ENCODE results near the gene DGKZ. TPM values are rescaled to one million over a fixed set of nuclear protein-coding genes. Genes with fewer than 3 reads are reported as not detected.

The DGKZ gene
- total RNA-seq, 1 donor from 2014 or later: 123 TPM

DNA sequence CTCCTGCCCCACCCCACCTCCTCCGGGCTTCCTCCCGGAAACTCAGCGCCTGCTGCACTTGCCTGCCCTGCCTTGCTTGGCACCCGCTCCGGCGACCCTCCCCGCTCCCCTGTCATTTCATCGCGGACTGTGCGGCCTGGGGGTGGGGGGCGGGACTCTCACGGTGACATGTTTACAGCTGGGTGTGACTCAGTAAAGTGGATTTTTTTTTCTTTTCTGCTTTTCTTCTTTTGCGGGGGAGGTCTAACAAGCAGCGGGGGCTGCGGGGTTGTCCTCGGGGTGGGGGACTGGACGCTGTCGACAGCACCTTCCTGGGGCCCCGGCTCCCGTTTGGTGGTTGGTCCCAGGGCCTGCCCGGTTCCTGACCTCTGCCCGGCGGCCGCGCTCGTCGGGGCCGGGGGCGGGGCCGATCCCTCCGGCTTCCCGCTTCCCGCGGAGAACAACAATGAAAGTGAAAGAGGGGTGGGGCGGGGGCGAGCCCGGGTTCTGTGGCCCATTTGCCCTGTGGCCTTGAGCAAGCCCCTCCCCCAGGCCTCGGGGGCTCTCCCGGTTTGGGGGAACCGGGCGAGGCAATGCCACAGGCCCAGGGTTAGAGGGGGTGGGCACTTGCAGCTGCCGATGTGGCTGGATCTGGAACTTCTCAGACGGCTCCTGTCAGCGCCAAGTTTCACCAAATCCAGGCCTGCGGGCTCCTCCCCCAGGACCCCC, 33.2 kb downstream of the DGKZ start:
- no peak for TF ChIP-seq CTCF (IDR thresholded peaks at IDR 0.05)
- H3K4me3 ChIP-seq: peak overlapping the region; percentile 71 to 84
- intact Hi-C loops (cut with DNase I): loop anchor here (10.0 kb wide), 1 partner anchor 234 kb away; the partner anchor contains the start of genes ATG13 and HARBI1
- DNase-seq (ENCODE audit: low spot score in 2 of 2): peak in 1 of 2 donors; percentile 77
- no peaks in the 10 kb centered on the region for H3K9me3 ChIP-seq
- H3K27me3 ChIP-seq: peaks cover 14% of the 10 kb centered on the region
- H3K36me3 ChIP-seq: peaks cover 17 to 21% of the 10 kb centered on the region in 2 donors
- H3K27ac ChIP-seq: peak overlapping the region; percentile 28 to 52
- H3K4me1 ChIP-seq: peaks cover 5 to 7% of the 10 kb centered on the region in 2 donors

- DNase-seq (ENCODE audit: low spot score in 2 of 2): no peak
- intact Hi-C loops (cut with DNase I): loop anchor here (10.0 kb wide), 1 partner anchor 234 kb away; the partner anchor contains the start of genes ATG13 and HARBI1
- H3K27me3 ChIP-seq: peaks cover 14% of the 10 kb centered on the region
Measured at GRCh38 chr11:46381048-46381818, 34.0 kb downstream of the DGKZ start, which contains the start of gene MDK. Gene MDK, plus strand, starts transcription at chr11:46381669. Its CDS starts 389 bp downstream, at chr11:46382058.

GRCh38 chr11:46381819-46382645, 34.8 kb downstream of the DGKZ start:
- Histone ChIP-seq H3K9me3 (no peaks in the 10 kb centered on the region), H3K27ac (no peak overlapping the region), H3K36me3 (peaks cover 1 to 6% of the 10 kb centered on the region in 2 donors), H3K4me1 (peaks cover 5 to 7% of the 10 kb centered on the region in 2 donors), H3K27me3 (peaks cover 14% of the 10 kb centered on the region), H3K4me3 (peak overlapping the region; percentile 71 to 84)
- DNase-seq (ENCODE audit: low spot score in 2 of 2): no peak
- TF ChIP-seq CTCF (IDR thresholded peaks at IDR 0.05): no peak
- intact Hi-C loops (cut with DNase I): loop anchor here (10.0 kb wide), 1 partner anchor 233 kb away; the partner anchor contains the start of genes ATG13 and HARBI1

More at GRCh38 chr11:46381048-46381818, 34.0 kb downstream of the DGKZ start, which contains the start of gene MDK:
- H3K9me3 ChIP-seq: no peaks in the 10 kb centered on the region
- H3K27ac ChIP-seq: peak within 1 kb of the TSS; percentile 28 to 52
- no peak for TF ChIP-seq CTCF (IDR thresholded peaks at IDR 0.05)
- peak within 1 kb of the TSS; percentile 71 to 84 for H3K4me3 ChIP-seq
- H3K36me3 ChIP-seq: peaks cover 9 to 14% of the 10 kb centered on the region in 2 donors
- peaks cover 5 to 7% of the 10 kb centered on the region in 2 donors for H3K4me1 ChIP-seq

DNA sequence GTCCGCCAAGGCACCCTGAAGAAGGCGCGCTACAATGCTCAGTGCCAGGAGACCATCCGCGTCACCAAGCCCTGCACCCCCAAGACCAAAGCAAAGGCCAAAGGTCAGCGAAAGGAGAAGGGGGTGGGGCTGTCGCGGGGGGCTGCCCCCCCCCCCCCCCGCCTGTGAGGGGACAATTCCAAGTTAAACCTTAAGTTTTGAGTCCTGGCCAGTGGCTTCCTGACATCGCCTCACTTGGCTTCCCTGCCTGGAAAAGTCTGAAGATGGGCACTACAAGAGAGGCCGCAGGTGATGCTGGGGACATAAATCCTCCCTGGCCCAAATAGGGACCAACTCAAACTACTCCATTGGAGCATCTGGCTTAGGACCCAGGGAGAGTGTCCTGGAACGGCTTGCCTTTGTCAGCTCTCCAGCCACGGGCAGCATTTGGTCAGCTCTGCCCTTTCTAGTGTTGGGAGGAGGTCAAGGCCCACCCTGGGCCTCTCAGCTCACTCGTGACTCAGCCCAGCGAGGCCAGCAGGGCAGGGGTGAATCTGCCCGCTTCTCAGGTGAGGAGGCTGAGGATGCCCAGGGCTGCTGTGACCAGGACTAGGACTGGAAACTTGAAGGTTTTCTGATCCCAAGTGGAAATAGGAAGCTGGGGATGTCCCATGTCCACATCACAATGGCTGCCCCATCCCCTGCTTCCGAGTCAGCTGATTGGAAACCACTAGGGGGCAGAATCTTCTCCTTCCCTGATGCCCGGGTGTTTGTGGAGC, 35.6 kb downstream of the DGKZ start:
- peak; percentile 11 to 35 (median 14) for TF ChIP-seq CTCF (IDR thresholded peaks at IDR 0.05)
- Histone ChIP-seq H3K4me3 (peak overlapping the region; percentile 71 to 84), H3K27ac (no peak overlapping the region), H3K4me1 (peaks cover 5 to 7% of the 10 kb centered on the region in 2 donors), H3K27me3 (peaks cover 14% of the 10 kb centered on the region), H3K36me3 (no peaks in the 10 kb centered on the region), H3K9me3 (no peaks in the 10 kb centered on the region)
- intact Hi-C loops (cut with DNase I): loop anchor here (10.0 kb wide), 1 partner anchor 232 kb away; the partner anchor contains the start of genes ATG13 and HARBI1
- no peak for DNase-seq (ENCODE audit: low spot score in 2 of 2)
